GM18909 (cell line): ENCODE data around the gene EHMT1.
A peak's percentile ranks its signal among the peaks of the same experiment; 100 is the strongest.
"Not testable (repeated sequence)": the region's sequence is repeated elsewhere in the genome, so short reads cannot be mapped to it uniquely, and the experiment has no call there.

Experiments used
- ATAC-seq: cut with Tn5 transposase; IDR thresholded peaks from one replicate; pipeline ENCODE4 v1.9.1; 2021; ENCODE audit warnings: mild to moderate bottlenecking; ENCODE audit not compliant: unreplicated experiment, poor library complexity

The EHMT1 gene

DNA sequence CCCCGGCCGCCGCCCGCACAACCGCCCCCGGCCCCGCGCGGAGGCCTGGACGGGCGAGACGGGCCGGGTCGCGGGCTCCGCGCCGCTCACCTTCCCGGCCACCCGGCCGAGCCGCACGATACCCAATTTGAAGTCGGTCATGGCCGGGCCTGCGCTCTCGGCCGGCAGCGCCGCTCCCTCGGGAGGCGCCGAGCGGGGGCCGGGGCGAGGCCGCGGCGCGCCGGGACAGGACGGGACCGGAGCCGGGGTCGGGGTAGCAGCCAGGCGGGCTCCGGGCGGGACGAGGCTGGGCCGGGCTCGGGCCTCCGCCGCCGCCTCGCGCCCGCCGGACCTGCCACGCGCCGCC lies 28.7 kb upstream of the EHMT1 start:
- ATAC-seq: no peak

DNA sequence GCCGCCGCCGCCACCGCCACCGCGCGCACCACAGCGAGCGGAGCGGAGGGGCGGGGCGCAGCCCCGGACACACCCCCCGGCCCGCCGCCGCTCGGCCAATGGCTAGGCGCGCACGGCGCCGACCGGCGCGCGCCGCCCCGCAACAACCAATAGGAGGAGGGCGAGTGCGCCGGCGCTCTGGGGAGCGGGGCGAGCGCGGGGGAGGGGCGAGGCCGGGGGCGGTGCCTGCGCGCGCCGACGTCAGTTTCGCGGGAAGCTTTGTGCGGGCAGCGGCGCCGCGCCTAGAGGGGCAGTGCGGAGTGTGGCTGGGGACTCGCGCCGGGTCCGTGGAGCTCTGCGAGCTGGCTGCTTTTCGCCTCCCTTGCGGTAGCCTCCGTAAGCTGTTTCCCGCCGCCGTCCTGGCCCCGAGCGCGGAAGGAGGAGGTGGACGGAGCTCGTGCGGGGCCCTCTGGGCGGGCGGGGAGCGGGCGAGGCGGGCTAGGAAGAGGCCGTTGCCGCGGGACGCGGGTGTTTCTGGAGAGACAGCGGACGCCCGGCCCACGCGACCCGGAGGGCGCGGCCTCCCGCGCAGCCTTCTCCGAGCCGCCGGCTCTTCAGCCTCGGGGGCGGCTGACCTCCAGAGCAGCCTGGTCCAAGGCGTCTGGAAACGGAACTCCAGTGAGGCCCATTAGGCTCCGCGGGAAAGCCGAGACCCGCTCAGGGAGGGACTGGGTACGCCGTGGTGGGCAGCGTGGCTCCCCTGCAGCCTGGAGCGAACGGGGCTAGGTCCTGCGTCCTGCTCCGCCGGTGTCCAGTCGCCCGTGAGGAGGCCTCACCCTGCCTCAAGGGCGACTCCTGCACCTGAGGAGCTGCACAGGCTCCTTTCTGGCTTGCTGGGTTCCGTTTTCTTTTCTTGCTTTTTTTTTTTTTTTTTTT lies 28.1 kb upstream of the EHMT1 start, which contains the start of gene ZMYND19:
Gene ZMYND19 (minus strand): TSS at position 44 of the 915 bp plus-strand sequence. CDS start 249 bp downstream, outside the sequence.
- peak; percentile 83 for ATAC-seq

DNA sequence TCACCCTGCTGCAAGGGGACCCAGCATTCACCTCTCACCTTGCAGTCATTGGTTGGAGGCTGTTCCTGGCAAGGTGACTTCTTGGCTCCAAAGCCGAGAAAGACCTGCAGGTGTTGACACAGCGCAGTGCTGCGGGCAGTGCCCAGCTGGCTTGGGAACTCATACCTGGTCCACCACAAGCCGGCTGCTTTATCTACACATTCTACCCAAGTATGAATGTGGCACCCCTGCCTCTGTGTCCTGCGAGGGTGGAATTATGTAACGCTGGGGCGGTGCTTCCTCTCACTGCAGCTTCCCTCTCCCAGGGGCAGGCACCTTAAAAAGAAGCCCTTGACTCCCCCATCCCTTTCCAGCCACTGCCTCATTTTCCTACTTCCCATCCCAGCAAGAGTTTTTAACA lies 26.0 kb upstream of the EHMT1 start:
- ATAC-seq: no peak

DNA sequence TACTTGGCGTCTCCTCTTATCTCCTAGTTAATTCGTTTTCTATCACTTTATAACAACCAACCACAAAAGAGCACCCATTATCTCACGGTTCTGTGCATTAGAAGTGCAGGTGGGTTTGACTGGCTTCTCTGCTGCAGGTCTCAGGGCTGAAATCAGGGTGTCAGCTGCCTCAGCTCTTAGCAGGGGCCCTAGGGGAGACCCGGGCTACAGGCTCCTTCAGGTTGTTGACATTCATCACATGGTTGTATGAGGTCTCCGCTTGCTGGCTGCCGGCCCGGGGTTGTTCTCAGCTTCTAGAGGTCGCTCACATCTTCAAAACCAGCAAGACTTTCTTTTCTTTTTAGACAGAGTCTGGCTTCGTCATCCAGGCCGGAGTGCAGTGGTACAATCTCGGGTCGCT lies 25.6 kb upstream of the EHMT1 start:
- no peak for ATAC-seq

- ATAC-seq: not testable (repeated sequence)
Measured at GRCh38 chr9:137596577-137596976, 22.2 kb upstream of the EHMT1 start.

- no peak for ATAC-seq
Measured at GRCh38 chr9:137598943-137599342, 19.9 kb upstream of the EHMT1 start.

DNA sequence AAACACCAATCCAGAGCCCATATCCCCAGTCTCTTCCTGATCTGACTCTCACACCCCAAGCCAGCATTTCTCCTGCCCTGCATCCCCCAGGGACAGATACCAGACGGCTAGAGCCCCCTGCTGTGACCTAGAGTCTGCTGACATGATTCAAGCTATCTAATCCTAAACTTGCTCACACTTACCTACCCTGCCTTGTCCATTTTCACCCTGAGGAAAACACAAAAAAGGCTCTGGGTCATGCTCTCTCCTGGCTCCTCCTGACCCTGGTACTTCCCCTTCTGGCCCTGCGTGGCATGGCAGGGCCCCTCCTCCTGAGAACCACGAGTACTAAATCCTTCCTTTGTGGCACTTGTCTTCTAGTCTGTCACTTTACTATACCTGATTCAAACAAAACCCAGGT lies 16.1 kb upstream of the EHMT1 start:
- ATAC-seq: no peak

DNA sequence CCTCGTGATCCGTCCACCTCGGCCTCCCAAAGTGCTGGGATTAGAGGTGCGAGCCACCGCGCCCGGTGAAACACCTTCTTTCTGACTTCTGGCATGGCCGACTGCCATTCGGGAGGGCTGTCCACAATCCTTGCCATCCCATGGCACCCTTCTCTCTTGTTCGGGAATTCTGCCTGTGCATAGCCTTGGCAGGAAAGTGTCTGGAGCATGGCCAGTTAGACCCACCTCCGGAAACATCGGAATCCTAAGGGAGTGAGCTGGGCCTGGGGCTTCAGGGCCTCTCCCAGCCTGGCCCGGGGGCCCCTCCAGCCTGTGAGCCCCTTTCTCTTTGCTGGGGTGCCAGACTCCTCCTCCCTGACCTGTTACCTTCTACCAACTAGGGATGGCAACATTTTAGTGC lies 14.9 kb upstream of the EHMT1 start:
- no peak for ATAC-seq

GRCh38 chr9:137604345-137605086 lies 14.3 kb upstream of the EHMT1 start:
- ATAC-seq: no peak

GRCh38 chr9:137605121-137606004 lies 13.4 kb upstream of the EHMT1 start, which contains the start of gene ARRDC1:
ARRDC1 (plus strand) TSS chr9:137605686; CDS start chr9:137605718, 32 bp downstream.
- ATAC-seq: peak; percentile 71

DNA sequence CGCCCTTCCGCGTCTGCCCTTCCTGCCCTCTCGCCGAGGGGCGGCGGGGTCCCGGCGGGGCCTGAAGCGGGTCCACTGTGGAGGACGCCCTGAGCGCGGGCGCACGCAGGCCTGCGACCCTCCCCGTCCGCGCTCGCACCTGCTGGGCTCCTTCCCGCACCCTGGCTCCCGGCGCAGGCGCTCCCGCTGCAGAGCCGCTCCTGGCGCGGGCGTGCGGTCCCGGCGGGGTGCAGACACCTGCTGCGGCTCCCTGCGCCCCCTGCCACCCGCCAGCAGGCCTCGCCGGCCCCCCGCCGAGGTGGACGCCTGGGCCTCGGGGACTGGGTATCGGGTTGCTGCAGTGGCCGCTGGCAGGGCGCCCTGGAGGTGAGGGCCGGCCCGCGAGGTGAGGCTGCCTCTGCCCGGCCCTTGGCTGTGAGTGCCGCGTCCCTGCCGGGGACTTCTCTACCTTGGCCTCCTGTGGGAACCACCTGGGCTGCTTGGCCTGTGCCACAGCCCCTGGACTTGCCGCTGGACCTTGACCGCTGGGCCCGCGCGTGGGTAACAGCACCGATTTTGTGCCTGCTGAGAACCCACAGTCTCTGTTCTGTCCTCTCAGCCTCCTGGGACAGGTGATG lies 12.7 kb upstream of the EHMT1 start:
- ATAC-seq: no peak

GRCh38 chr9:137606734-137607138 lies 12.1 kb upstream of the EHMT1 start:
- ATAC-seq: no peak

- ATAC-seq: no peak
Measured at GRCh38 chr9:137607141-137607857, 11.5 kb upstream of the EHMT1 start.

DNA sequence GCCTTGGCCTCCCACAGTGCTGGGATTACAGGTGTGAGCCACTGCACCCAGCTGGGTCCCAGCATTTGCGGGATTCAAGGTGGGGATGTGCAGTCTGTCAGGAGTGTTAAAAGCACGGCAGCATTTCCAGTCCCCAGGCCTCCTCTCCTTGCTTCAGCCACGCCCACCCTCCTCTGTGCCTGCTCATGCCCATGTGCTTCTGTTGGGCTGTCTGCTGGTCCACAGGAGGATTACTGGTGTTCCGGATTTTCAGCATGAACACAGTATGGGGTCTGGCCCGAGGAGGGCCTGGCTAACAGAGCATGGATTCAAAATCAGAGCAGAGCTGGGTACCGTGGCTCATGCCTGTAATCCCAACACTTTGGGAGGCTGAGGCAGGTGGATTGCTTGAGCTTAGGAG lies 7.9 kb upstream of the EHMT1 start:
- ATAC-seq: no peak

DNA sequence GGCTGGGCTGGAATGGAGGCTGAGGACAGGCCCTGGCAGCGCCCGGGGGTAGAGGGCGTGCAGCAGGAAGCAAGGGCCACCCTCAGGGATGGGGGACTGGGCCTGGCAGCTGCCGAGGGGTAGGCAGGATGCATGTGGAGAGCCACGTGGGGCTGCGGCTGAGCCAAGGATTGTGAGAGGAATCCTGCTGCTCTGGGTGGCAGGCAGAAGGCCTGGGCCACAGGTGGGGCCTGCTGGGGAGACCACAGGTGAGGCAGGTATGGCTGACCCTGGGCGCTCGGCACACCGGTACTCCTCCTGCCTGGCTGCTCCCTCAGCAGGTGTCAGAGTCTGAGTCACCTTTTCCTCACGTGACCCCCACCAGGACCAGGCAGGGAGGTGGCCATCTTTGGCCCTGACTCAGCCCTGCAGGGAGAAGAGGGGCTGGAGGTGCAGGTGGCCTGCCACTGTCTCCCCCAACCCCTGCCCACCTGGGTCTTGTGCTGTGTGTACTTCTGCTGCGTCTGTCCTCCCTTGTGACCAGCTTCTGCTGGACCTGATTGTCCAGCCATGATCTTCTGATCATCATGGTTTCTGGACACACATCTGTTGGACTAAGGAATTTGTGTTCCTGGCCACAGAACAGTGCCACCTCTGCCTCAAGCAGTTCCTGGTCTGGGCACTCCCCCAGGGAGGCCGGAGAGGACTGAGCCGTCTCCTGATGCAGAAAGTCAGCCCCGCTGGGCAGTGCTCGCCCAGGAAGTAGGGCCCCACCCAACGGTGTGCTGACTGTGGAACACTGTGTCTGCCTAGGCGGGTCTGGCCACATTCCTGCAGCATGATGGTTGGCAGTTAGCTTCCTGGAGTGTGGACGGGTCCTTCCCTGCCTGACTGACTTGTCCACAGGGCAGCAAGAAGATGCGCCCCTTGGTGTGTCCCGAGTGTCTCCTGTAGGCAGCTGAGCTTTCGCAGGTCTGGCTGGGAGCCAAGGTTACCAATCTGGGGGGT lies 6.9 kb upstream of the EHMT1 start:
- ATAC-seq: no peak

GRCh38 chr9:137612741-137613142 lies 6.1 kb upstream of the EHMT1 start:
- no peak for ATAC-seq

DNA sequence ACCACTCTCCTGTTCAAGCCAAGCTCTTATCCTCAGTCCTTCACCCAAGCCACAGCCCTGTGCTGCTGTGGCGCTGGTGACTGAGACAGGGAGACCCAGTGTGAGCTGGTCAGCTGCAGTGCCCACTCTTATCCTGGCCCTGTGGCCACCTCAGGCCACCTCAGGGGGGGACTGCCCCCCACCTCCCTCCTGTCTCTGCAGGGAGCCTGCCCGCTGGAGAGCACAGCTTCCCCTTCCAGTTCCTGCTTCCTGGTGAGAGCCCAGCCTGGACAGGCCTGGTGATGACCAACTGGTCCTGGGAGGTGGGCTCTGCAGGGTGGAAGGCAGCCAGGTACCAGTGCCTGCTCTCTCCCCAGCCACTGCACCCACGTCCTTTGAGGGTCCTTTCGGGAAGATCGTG lies 5.5 kb upstream of the EHMT1 start:
- no peak for ATAC-seq
